Subcutaneous abdominal adipose tissue (tissue), 5 donors: ENCODE data around the gene SYPL1.

ENCODE experiments used
- H3K27ac ChIP-seq: one replicate; pipeline ENCODE4 v1.7.0; 2013; ENCODE audit warnings: low read depth, mild to moderate bottlenecking, inconsistent platforms, low read length, moderate library complexity
- H3K27me3 ChIP-seq, 5 donors: one replicate each; pipeline ENCODE4 v1.7.0; 2013; ENCODE audit warnings: low read length in 5 of 5, inconsistent platforms in 1 of 5; ENCODE audit not compliant: control insufficient read depth in 5 of 5, insufficient read depth in 4 of 5
- H3K36me3 ChIP-seq, 5 donors: one replicate each; pipeline ENCODE4 v1.7.0; 2013; ENCODE audit warnings: low read length in 5 of 5; ENCODE audit not compliant: control insufficient read depth in 5 of 5, insufficient read depth in 5 of 5
- H3K4me1 ChIP-seq, 5 donors: one replicate each; pipeline ENCODE4 v1.7.0; 2013; ENCODE audit warnings: low read length in 5 of 5, mild to moderate bottlenecking in 3 of 5, moderate library complexity in 1 of 5; ENCODE audit not compliant: control insufficient read depth in 5 of 5, insufficient read depth in 5 of 5
- H3K4me3 ChIP-seq, 5 donors: one replicate each; pipeline ENCODE4 v1.7.0; 2013; ENCODE audit warnings: low read length in 5 of 5, low read depth in 1 of 5
- H3K9ac ChIP-seq, 5 donors: one replicate each; pipeline ENCODE4 v1.7.0; 2013; ENCODE audit warnings: low read length in 5 of 5, mild to moderate bottlenecking in 4 of 5, moderate library complexity in 3 of 5
- H3K9me3 ChIP-seq, 5 donors: one replicate each; pipeline ENCODE4 v1.7.0; 2013; ENCODE audit warnings: low read length in 5 of 5; ENCODE audit not compliant: control insufficient read depth in 5 of 5
- donor health status: healthy.
- donor health status: healthy.
- donor health status: healthy.
- donor health status: healthy.
- donor health status: healthy.

The SYPL1 gene

DNA sequence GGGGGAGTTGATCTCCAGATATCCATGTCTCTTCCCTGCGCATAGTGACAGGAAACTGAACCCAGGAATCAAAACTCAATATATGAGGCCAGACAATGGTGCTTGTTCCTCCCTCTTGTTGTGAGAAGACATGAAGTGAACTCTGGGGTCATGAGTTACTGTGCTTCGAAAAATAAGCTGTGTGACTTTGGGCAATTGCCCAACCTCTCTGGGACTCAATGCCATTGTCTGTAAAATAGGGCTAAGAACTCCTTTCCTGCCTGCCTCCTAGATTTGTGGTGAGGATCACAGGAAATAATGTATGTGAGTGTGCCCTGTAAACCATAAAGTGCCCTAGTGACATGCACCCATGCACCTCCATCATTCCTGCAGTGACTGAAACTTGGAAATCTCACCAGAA, 48.4 kb downstream of the SYPL1 start:
- H3K4me3 ChIP-seq = no peak overlapping the region
- H3K9me3 ChIP-seq = no peaks in the 10 kb centered on the region
- peak overlapping the region in 1 of 5 donors; percentile 18 for H3K9ac ChIP-seq
- H3K27me3 ChIP-seq = no peaks in the 10 kb centered on the region
- peaks cover 2 to 50% (median 42%) of the 10 kb centered on the region in 5 donors for H3K4me1 ChIP-seq
- no peaks in the 10 kb centered on the region for H3K36me3 ChIP-seq
- H3K27ac ChIP-seq = peak overlapping the region; percentile 97

DNA sequence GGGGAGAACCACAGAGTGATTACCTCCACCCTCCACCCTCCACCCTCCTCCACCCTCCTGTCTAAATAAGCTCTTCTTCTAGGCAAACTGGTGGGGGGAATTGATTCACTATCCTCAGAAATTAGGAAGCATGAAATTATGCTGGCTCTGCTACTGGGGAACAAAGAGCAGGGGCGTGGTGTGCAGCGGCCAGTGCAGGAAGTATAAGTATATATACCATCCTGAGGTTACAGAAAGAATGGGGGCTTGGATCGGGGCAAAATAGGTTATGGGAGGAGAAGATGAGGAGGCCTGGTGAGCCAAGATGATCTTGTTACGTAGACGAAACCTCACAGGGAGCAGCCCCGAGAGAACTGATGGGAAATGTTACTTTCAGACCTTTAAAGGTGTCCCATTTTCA, 49.1 kb downstream of the SYPL1 start:
- peak overlapping the region; percentile 97 for H3K27ac ChIP-seq
- H3K4me1 ChIP-seq = peaks cover 2 to 52% (median 47%) of the 10 kb centered on the region in 5 donors
- no peaks in the 10 kb centered on the region for H3K9me3 ChIP-seq
- no peaks in the 10 kb centered on the region for H3K36me3 ChIP-seq
- H3K9ac ChIP-seq = no peak overlapping the region
- H3K4me3 ChIP-seq = no peak overlapping the region
- H3K27me3 ChIP-seq = no peaks in the 10 kb centered on the region

DNA sequence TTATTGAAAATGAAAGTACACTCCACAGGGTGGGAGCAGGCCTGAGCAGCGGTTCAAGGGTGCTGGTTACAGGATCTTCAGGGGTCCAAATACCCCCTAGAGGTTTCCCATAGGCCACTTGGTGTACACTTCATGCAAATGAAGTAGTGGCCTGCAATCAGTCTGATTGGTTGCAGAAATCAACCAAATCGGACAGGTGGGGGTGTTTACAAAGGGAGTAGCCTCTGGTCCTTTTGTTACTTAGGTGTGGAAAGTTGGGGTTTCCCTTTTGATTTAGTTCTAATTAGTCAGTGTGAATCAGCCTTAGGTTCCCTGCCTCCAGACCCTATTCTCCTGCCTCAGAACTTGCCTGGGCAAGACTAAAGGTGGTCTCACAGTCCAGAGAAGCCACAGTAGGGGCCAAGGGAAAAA, 49.6 kb downstream of the SYPL1 start:
- peak overlapping the region; percentile 27 for H3K27ac ChIP-seq
- no peaks in the 10 kb centered on the region for H3K9me3 ChIP-seq
- no peak overlapping the region for H3K9ac ChIP-seq
- peaks cover 2 to 53% (median 47%) of the 10 kb centered on the region in 5 donors for H3K4me1 ChIP-seq
- no peaks in the 10 kb centered on the region for H3K27me3 ChIP-seq
- no peaks in the 10 kb centered on the region for H3K36me3 ChIP-seq
- no peak overlapping the region for H3K4me3 ChIP-seq

DNA sequence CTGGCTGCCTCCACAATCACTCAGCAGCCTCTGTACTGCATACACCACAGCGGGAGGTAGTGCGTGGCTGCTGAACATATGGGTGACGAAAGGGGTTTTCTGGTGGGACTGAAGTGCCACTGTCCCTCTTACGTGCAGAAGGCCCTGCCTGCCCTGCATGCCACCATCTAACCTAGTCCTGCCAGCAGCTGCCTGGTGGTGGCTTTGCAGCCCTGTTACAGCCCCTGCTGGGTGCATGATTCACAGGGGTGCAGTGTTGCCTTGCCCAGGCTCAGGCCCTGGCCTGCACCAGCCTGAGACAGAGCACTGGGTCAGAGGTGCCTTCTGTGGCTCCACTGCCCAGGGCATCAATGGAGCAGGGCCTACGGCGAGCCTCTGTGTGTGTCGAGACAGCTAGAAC, 50.1 kb downstream of the SYPL1 start:
- peaks cover 2 to 58% (median 51%) of the 10 kb centered on the region in 5 donors for H3K4me1 ChIP-seq
- H3K9ac ChIP-seq = no peak overlapping the region
- no peaks in the 10 kb centered on the region for H3K9me3 ChIP-seq
- H3K27ac ChIP-seq = peak overlapping the region; percentile 27
- H3K27me3 ChIP-seq = no peaks in the 10 kb centered on the region
- H3K4me3 ChIP-seq = no peak overlapping the region
- H3K36me3 ChIP-seq = no peaks in the 10 kb centered on the region

DNA sequence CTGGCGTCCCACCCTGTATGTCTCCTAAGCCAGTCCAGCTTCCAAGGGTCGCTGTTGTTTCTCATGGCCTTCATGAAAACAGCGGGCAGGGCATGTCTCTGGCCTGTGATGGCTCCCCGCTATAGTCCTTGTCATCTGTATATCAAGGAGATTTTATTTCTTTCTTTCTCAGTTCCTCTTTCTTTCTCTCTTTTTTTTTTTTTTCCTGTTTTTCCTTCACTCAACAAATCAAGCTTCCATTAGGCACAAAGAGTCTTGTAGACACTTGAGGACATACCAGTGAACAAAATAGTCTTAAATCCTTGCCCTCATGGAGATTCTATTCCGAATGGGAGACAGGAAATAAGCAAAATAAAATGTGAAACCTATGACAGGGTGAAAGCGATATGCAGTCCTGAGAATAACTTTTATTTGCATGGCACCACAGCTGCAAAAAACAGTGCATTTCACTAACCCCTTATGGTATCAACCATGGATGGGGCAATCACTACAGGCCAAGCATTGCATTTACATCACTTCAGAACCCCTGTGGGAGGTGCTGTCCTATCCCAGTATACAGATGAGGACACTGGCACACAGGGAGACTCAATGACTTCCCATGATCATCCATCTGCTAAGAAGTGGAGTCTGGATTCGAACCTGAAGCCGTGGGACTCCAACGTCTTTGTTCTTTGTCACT, 50.7 kb downstream of the SYPL1 start:
- Histone ChIP-seq H3K36me3 (no peaks in the 10 kb centered on the region), H3K9me3 (no peaks in the 10 kb centered on the region), H3K4me1 (peaks cover 2 to 59% (median 49%) of the 10 kb centered on the region in 5 donors), H3K27me3 (no peaks in the 10 kb centered on the region), H3K27ac (no peak overlapping the region), H3K9ac (no peak overlapping the region), H3K4me3 (no peak overlapping the region)

DNA sequence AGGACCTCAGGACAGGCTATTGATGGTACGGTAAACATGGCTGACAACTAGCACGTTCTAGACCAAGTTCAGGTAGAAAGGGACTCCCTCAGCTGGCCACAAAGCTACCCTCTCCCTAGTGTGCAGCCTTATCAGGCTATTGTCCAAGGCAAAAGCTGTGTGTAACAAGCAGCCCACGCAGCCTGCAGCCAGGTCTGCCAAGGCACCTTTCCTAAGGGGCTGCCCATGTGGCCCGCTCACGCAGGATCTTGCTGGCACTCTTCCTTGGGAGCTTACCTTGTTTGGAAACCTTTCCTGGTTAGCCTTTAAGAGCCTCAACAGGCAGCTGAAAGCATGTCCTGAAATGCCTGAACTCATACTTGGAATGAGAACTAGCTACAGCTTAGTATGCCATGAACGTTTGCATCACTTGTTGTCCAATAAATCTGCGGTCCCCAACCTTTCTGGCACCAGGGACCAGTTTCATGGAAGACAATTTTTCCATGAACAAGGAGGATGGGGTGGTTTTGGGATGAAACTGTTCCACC, 51.7 kb downstream of the SYPL1 start:
- Histone ChIP-seq H3K27ac (no peak overlapping the region), H3K4me1 (peaks cover 2 to 50% (median 39%) of the 10 kb centered on the region in 5 donors), H3K36me3 (no peaks in the 10 kb centered on the region), H3K9ac (no peak overlapping the region), H3K9me3 (no peaks in the 10 kb centered on the region), H3K4me3 (no peak overlapping the region), H3K27me3 (no peaks in the 10 kb centered on the region)

DNA sequence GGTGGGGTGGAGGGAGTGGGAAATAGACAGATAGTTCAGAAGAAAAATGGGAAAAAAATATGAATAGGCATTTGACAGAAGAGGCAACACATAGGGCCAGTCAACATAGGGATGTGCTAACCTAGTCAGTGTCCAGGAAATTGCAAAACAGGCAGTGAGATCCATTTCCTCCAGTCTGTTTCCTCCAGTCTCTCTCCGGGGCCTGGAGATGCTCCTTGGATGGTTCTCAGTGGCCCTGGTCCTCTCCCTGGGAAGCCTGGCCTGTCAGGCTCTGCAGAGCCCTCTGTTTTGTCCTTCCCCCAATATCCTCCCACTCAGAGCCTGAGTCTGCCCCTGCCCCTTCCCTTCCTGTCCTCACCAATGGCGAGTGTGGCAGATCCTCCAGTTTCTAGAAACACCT, 52.6 kb downstream of the SYPL1 start:
- H3K9ac ChIP-seq = no peak overlapping the region
- H3K4me1 ChIP-seq = peaks cover 0 to 41% (median 30%) of the 10 kb centered on the region in 5 donors
- H3K9me3 ChIP-seq = no peaks in the 10 kb centered on the region
- no peaks in the 10 kb centered on the region for H3K36me3 ChIP-seq
- H3K27me3 ChIP-seq = no peaks in the 10 kb centered on the region
- H3K4me3 ChIP-seq = no peak overlapping the region
- no peak overlapping the region for H3K27ac ChIP-seq

DNA sequence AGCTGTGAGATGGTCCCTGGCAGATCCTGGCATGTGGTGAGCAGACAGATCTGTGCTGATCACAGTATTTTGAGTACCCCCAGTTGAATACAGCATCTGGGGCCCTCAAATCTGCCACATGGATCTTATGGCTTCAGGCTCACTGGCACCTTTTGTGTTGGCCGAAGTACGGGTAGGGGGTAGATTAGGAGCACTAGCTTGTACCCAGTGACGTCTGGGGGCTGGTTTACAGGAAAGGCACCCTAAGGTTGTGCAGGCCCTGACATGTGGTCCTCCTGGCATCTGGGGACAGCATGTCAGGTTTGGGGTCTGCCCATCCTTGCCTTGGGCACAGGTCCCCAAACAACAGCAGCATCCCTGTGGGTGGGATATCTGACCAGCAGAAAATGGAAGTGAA, 53.2 kb downstream of the SYPL1 start:
- no peaks in the 10 kb centered on the region for H3K36me3 ChIP-seq
- no peaks in the 10 kb centered on the region for H3K9me3 ChIP-seq
- peaks cover 0 to 35% (median 25%) of the 10 kb centered on the region in 5 donors for H3K4me1 ChIP-seq
- no peaks in the 10 kb centered on the region for H3K27me3 ChIP-seq
- no peak overlapping the region for H3K9ac ChIP-seq
- H3K27ac ChIP-seq = no peak overlapping the region
- no peak overlapping the region for H3K4me3 ChIP-seq

DNA sequence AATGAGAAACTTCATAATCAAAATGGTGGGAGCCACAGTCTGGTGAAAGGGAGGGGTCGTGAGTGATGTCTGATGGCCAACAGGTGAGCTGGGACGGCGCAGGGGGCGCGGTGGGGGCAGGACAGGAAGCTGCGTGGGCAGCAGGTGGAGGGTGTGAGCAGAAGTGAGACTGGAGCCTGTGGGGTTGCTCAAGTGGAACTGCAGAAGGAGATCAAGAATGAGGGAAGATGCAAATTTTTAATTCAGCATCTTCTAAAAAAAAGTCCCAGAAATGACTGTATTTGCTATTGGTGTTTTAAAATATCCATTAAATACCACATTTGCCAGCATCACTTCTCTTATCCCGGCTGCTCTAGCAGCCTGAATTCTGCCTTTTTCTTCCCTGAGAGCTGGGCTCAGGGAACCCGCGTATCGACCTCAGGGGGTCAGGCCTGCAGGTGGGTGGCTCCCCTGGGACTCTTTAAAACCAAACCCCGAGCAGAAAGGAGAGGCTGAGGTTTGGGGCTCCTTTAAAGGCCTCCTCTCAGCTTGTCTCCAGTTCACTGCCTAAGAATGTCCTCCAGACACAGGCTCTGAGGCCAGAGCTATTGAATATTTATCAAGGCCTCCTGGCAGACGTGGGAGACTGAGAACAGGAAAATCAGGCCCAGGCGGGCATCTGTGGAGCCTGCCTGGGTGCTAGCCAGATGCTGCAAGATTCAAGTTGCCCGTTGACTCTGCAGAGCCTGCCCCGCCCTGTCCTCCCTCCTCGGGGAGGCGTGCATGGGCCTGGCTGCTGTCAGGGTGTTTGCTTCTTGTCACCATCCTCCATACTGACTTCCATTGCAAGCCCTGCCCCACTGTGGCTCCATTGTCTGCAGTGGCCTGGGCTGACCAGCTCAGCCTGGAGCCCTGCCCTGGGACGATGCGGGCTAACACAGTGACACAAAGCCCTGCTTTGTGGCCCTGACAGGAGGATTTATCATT, 53.9 kb downstream of the SYPL1 start:
- H3K9ac ChIP-seq = no peak overlapping the region
- H3K27ac ChIP-seq = no peak overlapping the region
- no peaks in the 10 kb centered on the region for H3K36me3 ChIP-seq
- peaks cover 0 to 29% (median 22%) of the 10 kb centered on the region in 5 donors for H3K4me1 ChIP-seq
- no peaks in the 10 kb centered on the region for H3K27me3 ChIP-seq
- no peaks in the 10 kb centered on the region for H3K9me3 ChIP-seq
- no peak overlapping the region for H3K4me3 ChIP-seq
